GM12865 (cell line): ENCODE data around the gene OR10H5.
"Not testable (repeated sequence)": the region's sequence is repeated elsewhere in the genome, so short reads cannot be mapped to it uniquely, and the experiment has no call there.

ENCODE experiments used
- DNase-seq: peaks from one replicate; pipeline ENCODE4 v3.0.0; 2010; ENCODE audit warnings: low read depth
- H3K4me3 ChIP-seq: 2 replicates; pipeline ENCODE4 v1.5.1; 2011; ENCODE audit warnings: mild to moderate bottlenecking, low read depth, low read length, control low read depth
- TF ChIP-seq, protein P1 (sequence below): IDR thresholded peaks from 2 replicates; pipeline ENCODE4 v1.5.1; 2011; ENCODE audit warnings: low read length, control low read depth, low read depth, inconsistent platforms; ENCODE audit not compliant: insufficient read depth; ENCODE audit errors: missing control alignments

OR10H5 gene

DNA sequence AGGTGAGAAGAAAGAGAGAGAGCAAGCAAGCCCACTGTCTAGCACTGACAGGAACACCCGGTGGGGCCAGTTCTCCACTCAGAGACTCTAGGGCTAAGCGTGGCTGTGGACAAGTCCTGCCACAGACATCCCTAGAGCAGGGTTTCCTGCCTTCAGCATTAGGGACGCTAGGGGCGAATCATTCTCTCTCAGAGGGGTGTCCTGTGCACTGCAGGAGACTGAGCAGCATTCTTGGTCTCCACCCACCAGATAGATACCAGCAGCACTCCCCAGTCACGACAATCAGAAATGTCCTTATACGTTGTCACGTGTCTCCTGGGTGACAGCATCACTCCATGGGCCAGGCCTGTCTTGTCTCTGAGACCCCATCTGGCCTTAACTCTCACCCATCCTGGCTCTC lies 26.5 kb downstream of the OR10H5 start:
- DNase-seq = no peak
- TF ChIP-seq, protein P1, sequence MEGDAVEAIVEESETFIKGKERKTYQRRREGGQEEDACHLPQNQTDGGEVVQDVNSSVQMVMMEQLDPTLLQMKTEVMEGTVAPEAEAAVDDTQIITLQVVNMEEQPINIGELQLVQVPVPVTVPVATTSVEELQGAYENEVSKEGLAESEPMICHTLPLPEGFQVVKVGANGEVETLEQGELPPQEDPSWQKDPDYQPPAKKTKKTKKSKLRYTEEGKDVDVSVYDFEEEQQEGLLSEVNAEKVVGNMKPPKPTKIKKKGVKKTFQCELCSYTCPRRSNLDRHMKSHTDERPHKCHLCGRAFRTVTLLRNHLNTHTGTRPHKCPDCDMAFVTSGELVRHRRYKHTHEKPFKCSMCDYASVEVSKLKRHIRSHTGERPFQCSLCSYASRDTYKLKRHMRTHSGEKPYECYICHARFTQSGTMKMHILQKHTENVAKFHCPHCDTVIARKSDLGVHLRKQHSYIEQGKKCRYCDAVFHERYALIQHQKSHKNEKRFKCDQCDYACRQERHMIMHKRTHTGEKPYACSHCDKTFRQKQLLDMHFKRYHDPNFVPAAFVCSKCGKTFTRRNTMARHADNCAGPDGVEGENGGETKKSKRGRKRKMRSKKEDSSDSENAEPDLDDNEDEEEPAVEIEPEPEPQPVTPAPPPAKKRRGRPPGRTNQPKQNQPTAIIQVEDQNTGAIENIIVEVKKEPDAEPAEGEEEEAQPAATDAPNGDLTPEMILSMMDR = no peak
- H3K4me3 ChIP-seq = no peak overlapping the region

DNA sequence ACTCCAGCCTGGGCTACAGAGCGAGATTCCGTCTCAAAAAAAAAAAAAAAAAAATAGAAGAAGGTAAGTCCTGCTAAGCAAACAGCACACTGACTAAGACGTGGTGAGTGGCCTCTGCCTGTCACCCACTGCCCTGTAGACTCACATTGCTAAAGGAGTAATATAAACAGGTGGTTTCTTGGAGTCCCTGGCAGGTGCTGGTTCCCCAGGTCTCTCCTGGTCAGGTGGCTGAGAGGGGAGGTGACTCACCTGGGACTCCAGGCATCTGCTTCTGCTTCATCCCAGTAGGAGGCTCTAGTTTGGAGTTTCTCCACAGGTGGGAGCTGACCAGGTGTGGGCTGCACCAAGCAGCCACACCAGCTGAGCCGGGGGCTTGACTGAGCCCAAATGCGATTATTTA lies 27.8 kb downstream of the OR10H5 start, which contains the start of gene OR10H1:
Gene OR10H1 (minus strand): TSS at position 359 of the 400 bp plus-strand sequence. CDS start 7,627 bp downstream, outside the sequence.
- H3K4me3 ChIP-seq = no peak within 1 kb of the TSS
- no peak for DNase-seq
- TF ChIP-seq, protein P1 = no peak

DNA sequence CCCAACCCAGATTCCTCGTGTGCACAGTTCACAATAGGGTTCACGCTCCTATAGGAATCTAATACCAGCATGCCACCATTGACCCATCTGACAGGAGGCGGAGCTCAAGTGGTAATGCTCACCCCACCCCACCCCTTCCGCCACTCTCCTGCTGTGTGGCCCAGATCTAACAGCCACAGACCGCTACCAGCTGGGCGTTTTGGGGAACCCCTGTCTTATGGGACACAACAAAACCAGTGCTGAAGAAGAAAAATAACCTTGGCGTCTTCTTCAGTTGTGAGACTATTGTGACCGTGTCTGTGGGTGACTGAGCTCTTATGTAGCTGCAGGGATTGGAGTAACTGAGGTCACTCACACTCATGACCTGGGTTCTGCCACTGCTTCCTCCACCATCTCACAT lies 33.2 kb downstream of the OR10H5 start:
- TF ChIP-seq, protein P1 = no peak
- DNase-seq = no peak
- H3K4me3 ChIP-seq = no peak overlapping the region

DNA sequence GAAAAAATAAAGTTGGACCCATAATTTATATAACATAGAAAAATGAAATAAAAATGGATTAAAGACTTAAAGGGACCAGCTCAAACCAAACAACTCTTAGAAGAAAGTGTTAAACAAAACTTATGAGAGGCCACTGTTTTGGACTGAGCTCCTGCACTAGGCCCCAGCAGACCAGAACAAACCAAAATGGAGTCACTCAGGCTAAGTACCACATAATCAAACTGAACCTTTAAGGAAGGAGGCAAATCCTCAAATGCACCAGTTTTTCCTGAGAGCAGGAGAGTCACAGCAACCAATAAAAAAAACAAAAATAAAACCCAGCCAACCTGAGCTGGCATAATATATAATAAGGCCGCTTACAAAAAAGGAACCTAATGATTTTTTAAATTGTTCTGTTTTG lies 38.3 kb downstream of the OR10H5 start:
- TF ChIP-seq, protein P1 = no peak
- no peak for DNase-seq
- H3K4me3 ChIP-seq = no peak overlapping the region

DNA sequence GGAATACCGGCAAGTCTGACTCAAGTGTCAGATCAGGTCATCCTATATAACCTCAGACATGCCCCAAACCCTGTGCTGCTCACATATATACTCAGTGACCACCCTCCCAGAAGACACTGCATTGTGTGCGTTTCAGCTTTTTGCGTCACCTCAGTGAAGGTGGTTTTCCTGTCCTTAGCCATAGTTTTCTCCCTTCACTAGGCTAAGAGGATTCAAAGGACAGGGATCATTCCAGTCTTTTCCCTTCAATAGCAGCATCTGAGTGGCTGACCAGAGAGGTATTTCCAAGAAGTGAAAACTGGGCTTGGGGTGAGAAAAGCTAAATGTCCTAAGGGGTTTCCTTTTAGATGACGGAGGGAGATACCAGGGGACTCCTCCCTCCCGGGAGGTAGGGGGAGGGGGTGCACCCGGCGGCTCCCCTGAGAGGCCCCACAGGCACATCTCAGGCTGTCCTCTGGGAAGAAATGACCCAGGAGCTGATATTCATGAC lies 40.7 kb downstream of the OR10H5 start:
- TF ChIP-seq, protein P1 = no peak
- no peak for DNase-seq
- H3K4me3 ChIP-seq = no peak overlapping the region

DNA sequence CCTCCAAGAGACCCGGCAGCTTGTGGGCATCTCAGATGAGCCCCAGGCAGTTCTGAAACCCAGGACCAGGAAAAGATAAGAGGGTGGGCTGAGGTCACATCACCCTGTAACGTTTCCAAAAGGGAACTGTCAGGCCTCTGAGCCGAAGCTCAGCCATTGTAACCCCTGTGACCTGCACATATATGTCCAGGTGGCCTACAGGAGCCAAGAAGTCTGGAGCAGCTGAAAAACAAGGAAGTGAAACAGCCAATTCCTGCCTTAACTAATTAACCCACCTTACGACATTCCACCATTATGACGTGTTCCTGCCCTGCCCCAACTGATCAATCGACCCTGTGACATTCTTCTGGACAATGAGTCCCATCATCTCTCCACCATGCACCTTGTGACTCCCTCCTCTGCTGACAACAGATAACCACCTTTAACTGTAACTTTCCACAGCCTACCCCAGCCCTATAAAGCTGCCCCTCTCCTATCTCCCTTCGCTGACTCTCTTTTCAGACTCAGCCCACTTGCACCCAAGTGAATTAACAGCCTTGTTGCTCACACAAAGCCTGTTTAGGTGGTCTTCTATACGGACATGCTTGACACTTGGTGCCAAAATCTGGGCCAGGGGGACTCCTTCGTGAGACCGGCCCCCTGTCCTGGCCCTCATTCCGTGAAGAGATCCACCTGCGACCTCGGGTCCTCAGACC lies 41.3 kb downstream of the OR10H5 start:
- not testable (repeated sequence) for H3K4me3 ChIP-seq, DNase-seq

DNA sequence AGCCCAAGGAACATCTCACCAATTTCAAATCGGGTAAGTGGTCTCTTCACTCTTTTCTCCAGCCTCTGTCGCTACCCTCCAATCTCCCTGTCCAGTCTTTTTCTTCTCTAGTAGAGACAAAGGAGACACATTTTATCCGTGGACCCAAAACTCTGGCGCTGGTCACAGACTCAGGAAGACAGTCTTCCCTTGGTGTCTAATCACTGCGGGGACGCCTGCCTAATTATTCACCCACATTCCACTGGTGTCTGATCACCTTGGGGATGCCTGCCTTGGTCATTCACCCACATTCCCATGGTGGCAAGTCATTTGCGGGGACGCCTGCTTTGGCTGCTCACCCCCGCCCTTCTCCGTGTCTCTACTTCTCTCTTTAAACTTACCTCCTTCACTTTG lies 41.8 kb downstream of the OR10H5 start:
- H3K4me3 ChIP-seq = no peak overlapping the region
- TF ChIP-seq, protein P1 = no peak
- no peak for DNase-seq
